HG03354 (cell line): ENCODE measurements around the gene CMKLR1.

ENCODE experiments used
- ATAC-seq: cut with Tn5 transposase; IDR thresholded peaks from one replicate; pipeline ENCODE4 v1.9.1; 2021; ENCODE audit warnings: mild to moderate bottlenecking; ENCODE audit not compliant: unreplicated experiment, poor library complexity, severe bottlenecking

CMKLR1 gene

GRCh38 chr12:108240928-108241327 is 98.2 kb downstream of the CMKLR1 start:
- no peak for ATAC-seq

GRCh38 chr12:108240027-108240785 is 98.9 kb downstream of the CMKLR1 start:
- ATAC-seq = no peak

DNA sequence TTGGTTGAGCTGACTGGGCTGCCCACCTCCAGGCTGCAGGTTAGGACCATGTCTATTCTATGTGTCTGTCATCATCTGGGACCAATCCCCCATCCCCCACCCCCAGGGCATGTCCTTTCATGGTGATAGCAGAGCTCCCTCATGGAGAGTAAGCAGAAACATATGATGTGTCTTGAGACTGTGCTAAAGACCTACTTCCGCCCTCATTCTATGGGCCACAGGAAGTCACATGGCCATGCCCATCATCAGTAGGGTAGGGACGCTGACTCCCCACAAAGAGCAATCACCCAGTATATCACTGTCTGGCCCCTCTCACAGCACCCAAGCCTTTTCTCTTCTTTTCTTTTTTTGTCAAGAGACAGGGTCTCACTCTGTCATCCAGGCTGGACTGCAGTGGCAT is 99.7 kb downstream of the CMKLR1 start:
- ATAC-seq = no peak

GRCh38 chr12:108238474-108238873 is 100.6 kb downstream of the CMKLR1 start:
- ATAC-seq = no peak
